T-cell (primary cell): Measurements from ENCODE around the gene KMT2A. TPM values are rescaled to one million over a fixed set of nuclear protein-coding genes. Genes with fewer than 3 reads are reported as not detected.
"Not testable (repeated sequence)": the region's sequence is repeated elsewhere in the genome, so short reads cannot be mapped to it uniquely, and the experiment has no call there.

Experiments
- ATAC-seq, 4 experiments: fragments of 200-7000 bp in 3 of 4; fragments of 150-1000 bp in 1 of 4; cut with Tn5 transposase; replicated peaks in 1 of 4; 1 replicate in 3 of 4; 2 replicates in 1 of 4; pipeline ENCODE4 v1.10.0; 2021; ENCODE audit warnings: moderate library complexity in 3 of 4, mild to moderate bottlenecking in 2 of 4, moderate number of reproducible peaks in 1 of 4
- CTCF ChIA-PET, 2 donors: fragments of 300-600 bp; sonication (Branson Sonifier 250); formaldehyde crosslinking; loops; one replicate each; lab custom pipeline; 2022; ENCODE audit warnings: antibody characterized with exemption in 2 of 2; lab: Charles Lee
- POLR2A ChIA-PET, 2 donors: fragments of 300-600 bp; sonication (Branson Sonifier 250); formaldehyde crosslinking; loops; one replicate each; lab custom pipeline; 2022; ENCODE audit warnings: antibody characterized with exemption in 2 of 2; lab: Charles Lee
- DNase-seq, 35 experiments: peaks; one replicate each; pipeline versions ENCODE4 v3.0.0 to v3.0.0-alpha.2; 2013 to 2023
- H3K27ac ChIP-seq: one replicate; pipeline ENCODE4 v1.5.1; 2013; ENCODE audit warnings: low read length
- H3K27me3 ChIP-seq, 2 experiments: replicated peaks in 1 of 2; 1 replicate in 1 of 2; 2 replicates in 1 of 2; pipeline versions ENCODE4 v1.6.1 to v1.7.0; 2013; ENCODE audit warnings: low read length in 1 of 2, mixed read lengths in 1 of 2; ENCODE audit not compliant: control insufficient read depth in 2 of 2, insufficient read depth in 2 of 2; ENCODE audit errors: extremely low read depth in 1 of 2
- H3K36me3 ChIP-seq, 2 donors: 1 replicate in 1 of 2; 2 replicates in 1 of 2; pipeline versions ENCODE4 v1.6.1 to v1.7.0; 2013; ENCODE audit warnings: low read length in 1 of 2; ENCODE audit not compliant: control insufficient read depth in 2 of 2, insufficient read depth in 1 of 2; ENCODE audit errors: extremely low read depth in 1 of 2
- H3K4me1 ChIP-seq, 2 experiments: 1 replicate in 1 of 2; 2 replicates in 1 of 2; pipeline versions ENCODE4 v1.6.1 to v1.7.0; 2013; ENCODE audit warnings: low read length in 2 of 2, mixed read lengths in 1 of 2; ENCODE audit not compliant: insufficient read depth in 2 of 2, control insufficient read depth in 1 of 2; ENCODE audit errors: extremely low read depth in 1 of 2
- H3K4me3 ChIP-seq, 2 donors: 1 replicate in 1 of 2; 2 replicates in 1 of 2; pipeline versions ENCODE4 v1.5.1 to v1.7.0; 2013; ENCODE audit warnings: mild to moderate bottlenecking in 2 of 2, low read length in 1 of 2, moderate library complexity in 1 of 2; ENCODE audit not compliant: control insufficient read depth in 1 of 2; ENCODE audit errors: extremely low read depth in 1 of 2
- H3K9me3 ChIP-seq: 2 replicates; pipeline ENCODE4 v1.7.0; 2013
- H3K27ac Mint-ChIP-seq, 2 donors: one replicate each; pipeline ENCODE4 v1.8.0; 2020 to 2021; ENCODE audit warnings: mild to moderate bottlenecking in 2 of 2, mixed read lengths in 2 of 2
- H3K27me3 Mint-ChIP-seq, 2 donors: one replicate each; pipeline ENCODE4 v1.8.0; 2021 to 2022; ENCODE audit warnings: mixed read lengths in 2 of 2
- H3K36me3 Mint-ChIP-seq: one replicate; pipeline ENCODE4 v1.8.0; 2021; ENCODE audit warnings: mixed read lengths
- H3K4me1 Mint-ChIP-seq, 3 donors: one replicate each; pipeline ENCODE4 v1.8.0; 2020 to 2022; ENCODE audit warnings: mixed read lengths in 3 of 3, mild to moderate bottlenecking in 1 of 3
- H3K4me3 Mint-ChIP-seq, 3 donors: one replicate each; pipeline ENCODE4 v1.8.0; 2020 to 2022; ENCODE audit warnings: mild to moderate bottlenecking in 3 of 3, mixed read lengths in 3 of 3, moderate library complexity in 3 of 3
- H3K9me3 Mint-ChIP-seq, 3 donors: one replicate each; pipeline ENCODE4 v1.8.0; 2020 to 2022; ENCODE audit warnings: mixed read lengths in 3 of 3
- WGBS: methylation state at CpG from one replicate; pipeline ENCODE4 v1.1.5; 2013; ENCODE audit warnings: missing lambda C conversion rate; ENCODE audit not compliant: insufficient coverage; 5-methylcytosine and 5-hydroxymethylcytosine counted together
- total RNA-seq, 35 experiments: library from RNA in 6 of 35; stranded (reverse) in 6 of 35; fragments of 120-200 nt in 1 of 35; gene quantifications; one replicate each; pipeline versions ENCODE4 v1.2.1 to v1.2.4 and lab custom pipeline; 2013 to 2026

Gene KMT2A
- total RNA-seq, 5 donors from 2014 or later (not counting 1 experiment from before 2014, with no cell fraction given), result 130 to 183 (median 153) TPM

GRCh38 chr11:118476676-118477075, 40.4 kb downstream of the KMT2A start:
- Histone ChIP-seq H3K27ac (no peak overlapping the region), H3K4me3 (no peak overlapping the region), H3K4me1 (no peaks in the 10 kb centered on the region), H3K27me3 (no peaks in the 10 kb centered on the region), H3K36me3 (peaks cover 10 to 86% of the 10 kb centered on the region in 2 donors), H3K9me3 (no peaks in the 10 kb centered on the region)
- CTCF ChIA-PET, result no interaction called here
- Mint-ChIP-seq H3K36me3 (peaks cover 69% of the 10 kb centered on the region), H3K4me1 (peaks cover 12 to 18% (median 16%) of the 10 kb centered on the region in 3 donors), H3K4me3 (no peak overlapping the region), H3K27ac (peak overlapping the region; percentile 25 to 66), H3K9me3 (no peaks in the 10 kb centered on the region), H3K27me3 (no peaks in the 10 kb centered on the region)
- WGBS, result 95% methylated on average over 7 of the region's 7 CpGs
- no peak for ATAC-seq
- no peak for DNase-seq
- POLR2A ChIA-PET, result interaction anchor here in 1 of 2 donors (0.6 kb wide), 1 partner anchor 864 kb away, joined by 6 read pairs; the partner anchor contains the start of gene C1QTNF5

DNA sequence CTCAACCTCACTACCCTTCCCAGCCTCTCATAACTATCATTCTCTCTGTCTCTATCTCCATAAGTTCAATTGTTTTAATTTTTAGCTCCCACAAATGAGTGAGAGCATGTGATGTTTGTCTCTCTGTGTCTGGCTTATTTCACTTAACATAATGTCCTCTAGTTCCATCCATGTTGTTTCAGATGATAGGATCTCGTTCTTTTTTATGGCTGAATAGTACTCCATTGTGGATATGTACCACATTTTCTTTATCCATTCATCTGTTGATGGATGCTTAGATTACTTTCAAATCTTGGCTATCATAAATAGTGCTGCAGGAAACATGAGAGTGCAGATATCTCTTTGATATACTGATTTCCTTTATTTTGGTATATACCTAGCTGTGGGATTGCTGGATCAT, 44.9 kb downstream of the KMT2A start:
- Mint-ChIP-seq H3K36me3 (peaks cover 53% of the 10 kb centered on the region), H3K27ac (peak overlapping the region; percentile 2 to 29)
- H3K27me3 ChIP-seq, H3K9me3 Mint-ChIP-seq, DNase-seq, H3K4me1 ChIP-seq, H3K4me3 ChIP-seq, H3K9me3 ChIP-seq, H3K27ac ChIP-seq, H3K27me3 Mint-ChIP-seq, ATAC-seq, H3K4me3 Mint-ChIP-seq, H3K4me1 Mint-ChIP-seq: not testable (repeated sequence)
- WGBS, result no CpG with 5 or more reads among the region's 1 CpG
- peaks cover 15 to 87% of the 10 kb centered on the region in 2 donors for H3K36me3 ChIP-seq
- ChIA-PET POLR2A (interaction anchor here in 1 of 2 donors (0.6 kb wide), 1 partner anchor 118 kb away, joined by 4 read pairs; no protein-coding TSS in a partner anchor), CTCF (interaction anchor here in 1 of 2 donors (0.6 kb wide), 2 partner anchors 8 to 542 kb away, joined by 3 read pairs; no protein-coding TSS in a partner anchor)

- Histone ChIP-seq H3K9me3 (no peaks in the 10 kb centered on the region), H3K4me1 (no peaks in the 10 kb centered on the region), H3K27ac (no peak overlapping the region), H3K27me3 (no peaks in the 10 kb centered on the region), H3K4me3 (no peak overlapping the region), H3K36me3 (peaks cover 12 to 83% of the 10 kb centered on the region in 2 donors)
- Mint-ChIP-seq H3K27me3 (no peaks in the 10 kb centered on the region), H3K4me1 (peaks cover 4 to 7% (median 5%) of the 10 kb centered on the region in 3 donors), H3K36me3 (peaks cover 38% of the 10 kb centered on the region), H3K27ac (no peak overlapping the region), H3K4me3 (no peak overlapping the region), H3K9me3 (no peaks in the 10 kb centered on the region)
- POLR2A ChIA-PET, result interaction anchor here in 1 of 2 donors (0.9 kb wide), 1 partner anchor 23 kb away, joined by 3 read pairs; no protein-coding TSS in a partner anchor
- ATAC-seq (no peak), DNase-seq (no peak)
- no CpG with 5 or more reads among the region's 3 CpGs for WGBS
- CTCF ChIA-PET, result no interaction called here
Measured at GRCh38 chr11:118484405-118484804, 48.1 kb downstream of the KMT2A start.

GRCh38 chr11:118485273-118485672, 49.0 kb downstream of the KMT2A start:
- no peak for ATAC-seq
- Mint-ChIP-seq H3K27ac (no peak overlapping the region), H3K4me3 (no peak overlapping the region), H3K27me3 (no peaks in the 10 kb centered on the region), H3K4me1 (peaks cover 4 to 7% (median 5%) of the 10 kb centered on the region in 3 donors), H3K36me3 (peaks cover 38% of the 10 kb centered on the region), H3K9me3 (no peaks in the 10 kb centered on the region)
- Histone ChIP-seq H3K36me3 (peaks cover 21 to 83% of the 10 kb centered on the region in 2 donors), H3K4me1 (no peaks in the 10 kb centered on the region), H3K9me3 (no peaks in the 10 kb centered on the region), H3K4me3 (no peak overlapping the region), H3K27me3 (no peaks in the 10 kb centered on the region), H3K27ac (no peak overlapping the region)
- POLR2A ChIA-PET, result interaction anchor here in 1 of 2 donors (0.9 kb wide), 1 partner anchor 22 kb away, joined by 3 read pairs; no protein-coding TSS in a partner anchor
- CTCF ChIA-PET, result interaction anchor here (0.6 to 0.7 kb wide), 4 partner anchors 42 to 321 kb away, joined by 3 read pairs; no protein-coding TSS in a partner anchor
- peak in 1 of 35 experiments; percentile 17 for DNase-seq

GRCh38 chr11:118488480-118489109, 52.3 kb downstream of the KMT2A start:
- H3K4me3 Mint-ChIP-seq, result no peak overlapping the region
- peaks cover 38% of the 10 kb centered on the region for H3K36me3 Mint-ChIP-seq

GRCh38 chr11:118491041-118491440, 54.7 kb downstream of the KMT2A start:
- H3K9me3 ChIP-seq, result no peaks in the 10 kb centered on the region
- H3K4me3 ChIP-seq, result no peak overlapping the region
- Mint-ChIP-seq H3K4me3 (no peak overlapping the region), H3K4me1 (peaks cover 4 to 7% (median 5%) of the 10 kb centered on the region in 3 donors), H3K27me3 (no peaks in the 10 kb centered on the region), H3K27ac (peak overlapping the region in 1 of 2 donors; percentile 39), H3K9me3 (no peaks in the 10 kb centered on the region), H3K36me3 (peaks cover 39% of the 10 kb centered on the region)
- ATAC-seq, result no peak
- H3K27me3 ChIP-seq, result no peaks in the 10 kb centered on the region
- no peak overlapping the region for H3K27ac ChIP-seq
- POLR2A ChIA-PET, result no interaction called here
- peaks cover 18 to 88% of the 10 kb centered on the region in 2 donors for H3K36me3 ChIP-seq
- 88% methylated on average over 3 of the region's 4 CpGs for WGBS
- no peak for DNase-seq
- CTCF ChIA-PET, result no interaction called here
- no peaks in the 10 kb centered on the region for H3K4me1 ChIP-seq

More at GRCh38 chr11:118488480-118489109, 52.3 kb downstream of the KMT2A start:
- Mint-ChIP-seq H3K27me3 (no peaks in the 10 kb centered on the region), H3K9me3 (no peaks in the 10 kb centered on the region), H3K4me1 (peaks cover 4 to 7% (median 5%) of the 10 kb centered on the region in 3 donors), H3K27ac (peak overlapping the region; percentile 48 to 78)
- POLR2A ChIA-PET, result no interaction called here
- DNase-seq (peak; percentile 57 to 92 (median 74)), ATAC-seq (peak; percentile 64 to 76 (median 68))
- H3K4me3 ChIP-seq, result no peak overlapping the region
- WGBS, result 0% methylated on average over 5 of the region's 7 CpGs
- H3K27me3 ChIP-seq, result no peaks in the 10 kb centered on the region
- H3K9me3 ChIP-seq, result no peaks in the 10 kb centered on the region
- no peaks in the 10 kb centered on the region for H3K4me1 ChIP-seq
- no peak overlapping the region for H3K27ac ChIP-seq
- CTCF ChIA-PET, result interaction anchor here (0.6 to 1.6 kb wide), 15 partner anchors 11 to 681 kb away, joined by 3 to 10 read pairs (median 4); partner anchors contain the start of gene KMT2A (in 1 of the 2)
- peaks cover 19 to 81% of the 10 kb centered on the region in 2 donors for H3K36me3 ChIP-seq
